Measurements from ENCODE around the gene CABLES2. TPM values are rescaled to one million over a fixed set of nuclear protein-coding genes. Genes with fewer than 3 reads are reported as not detected.
"Not testable (repeated sequence)": the region's sequence is repeated elsewhere in the genome, so short reads cannot be mapped to it uniquely, and the experiment has no call there.

CABLES2 gene
- total RNA-seq, 1 donor = 1.8 TPM

GRCh38 chr20:62426699-62427131 is 19.6 kb upstream of the CABLES2 start:
- TF ChIP-seq CTCF (IDR thresholded peaks at IDR 0.05; ENCODE audit: extremely low read depth, low read depth, low read length) = no peak
- H3K36me3 ChIP-seq (ENCODE audit: insufficient read depth, low read length) = no peaks in the 10 kb centered on the region
- no peaks in the 10 kb centered on the region for H3K9me3 ChIP-seq (ENCODE audit: low read depth, low read length)
- no peaks in the 10 kb centered on the region for H3K79me2 ChIP-seq (ENCODE audit: insufficient read depth, low read length)
- H3K4me1 ChIP-seq (ENCODE audit: insufficient read depth, low read length) = no peaks in the 10 kb centered on the region
- no peak overlapping the region for H2AFZ ChIP-seq (ENCODE audit: low read length)
- H3K4me3 ChIP-seq (ENCODE audit: insufficient read depth, low read length) = no peak overlapping the region
- H4K20me1 ChIP-seq (ENCODE audit: insufficient read depth, low read length) = no peaks in the 10 kb centered on the region
- peaks cover 4% of the 10 kb centered on the region for H3K27me3 ChIP-seq (ENCODE audit: insufficient read depth, low read length)
- no peak overlapping the region for H3K27ac ChIP-seq (ENCODE audit: low read depth, low read length)
- no peak for DNase-seq (ENCODE audit: insufficient read length, low spot score, missing footprints)
- no peak overlapping the region for H3K4me2 ChIP-seq (ENCODE audit: insufficient read depth, low read length)

DNA sequence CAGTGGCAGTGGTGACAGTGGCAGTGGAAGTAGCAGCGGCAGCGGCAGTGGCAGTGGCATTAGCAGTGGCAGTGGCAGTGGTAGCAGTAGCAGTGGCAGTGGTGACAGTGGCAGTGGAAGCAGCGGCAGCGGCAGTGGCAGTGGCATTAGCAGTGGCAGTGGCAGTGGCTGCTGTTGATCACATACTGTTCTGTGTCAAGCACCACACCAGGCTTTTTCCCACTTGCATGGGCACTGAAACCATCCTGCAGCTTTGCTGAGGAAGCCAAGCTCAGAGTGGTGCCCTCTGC is 18.9 kb upstream of the CABLES2 start:
- not testable (repeated sequence) for H3K36me3 ChIP-seq (ENCODE audit: insufficient read depth, low read length); H3K4me1 ChIP-seq (ENCODE audit: insufficient read depth, low read length); H3K79me2 ChIP-seq (ENCODE audit: insufficient read depth, low read length); H2AFZ ChIP-seq (ENCODE audit: low read length); H3K9me3 ChIP-seq (ENCODE audit: low read depth, low read length); DNase-seq (ENCODE audit: insufficient read length, low spot score, missing footprints); H3K27ac ChIP-seq (ENCODE audit: low read depth, low read length); H3K4me3 ChIP-seq (ENCODE audit: insufficient read depth, low read length); H3K27me3 ChIP-seq (ENCODE audit: insufficient read depth, low read length); H3K4me2 ChIP-seq (ENCODE audit: insufficient read depth, low read length); H4K20me1 ChIP-seq (ENCODE audit: insufficient read depth, low read length)

DNA sequence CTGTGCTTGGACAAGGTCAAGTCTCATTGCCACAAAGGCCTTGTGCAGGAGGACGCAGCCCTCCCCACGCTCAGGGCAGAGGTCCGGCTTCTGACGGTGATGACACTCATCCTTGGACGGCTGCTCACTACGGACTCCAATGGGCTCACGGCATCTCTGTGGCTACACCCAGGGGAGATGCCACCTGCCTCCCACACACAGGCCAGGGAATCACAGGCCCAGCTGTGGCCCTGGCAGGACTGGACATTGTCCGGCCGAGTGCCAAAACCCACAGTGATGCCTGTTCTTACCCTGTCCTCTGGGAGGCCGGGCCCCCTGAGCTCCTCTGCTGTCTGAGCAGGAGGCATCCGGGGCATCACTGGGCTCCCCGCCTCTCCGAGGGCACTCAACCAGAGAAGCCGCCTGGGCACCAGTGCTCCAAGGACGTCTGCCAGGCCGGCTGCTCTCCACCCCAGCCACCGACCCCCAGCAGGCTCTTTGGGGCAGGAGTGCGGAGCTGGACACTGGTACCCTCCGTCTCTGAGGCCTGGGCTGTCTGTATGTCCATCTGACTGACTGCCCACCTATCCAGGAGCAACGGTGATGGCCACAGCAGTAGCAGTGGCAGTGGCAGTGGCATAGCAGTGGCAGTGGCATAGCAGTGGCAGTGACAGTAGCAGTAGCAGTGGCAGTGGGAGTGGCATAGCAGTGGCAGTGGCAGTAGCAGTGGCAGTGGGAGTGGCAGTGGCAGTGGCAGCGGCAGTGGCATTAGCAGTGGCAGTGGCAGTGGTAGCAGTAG is 18.4 kb upstream of the CABLES2 start:
- no peak overlapping the region for H3K4me2 ChIP-seq (ENCODE audit: insufficient read depth, low read length)
- H3K27me3 ChIP-seq (ENCODE audit: insufficient read depth, low read length) = no peaks in the 10 kb centered on the region

DNA sequence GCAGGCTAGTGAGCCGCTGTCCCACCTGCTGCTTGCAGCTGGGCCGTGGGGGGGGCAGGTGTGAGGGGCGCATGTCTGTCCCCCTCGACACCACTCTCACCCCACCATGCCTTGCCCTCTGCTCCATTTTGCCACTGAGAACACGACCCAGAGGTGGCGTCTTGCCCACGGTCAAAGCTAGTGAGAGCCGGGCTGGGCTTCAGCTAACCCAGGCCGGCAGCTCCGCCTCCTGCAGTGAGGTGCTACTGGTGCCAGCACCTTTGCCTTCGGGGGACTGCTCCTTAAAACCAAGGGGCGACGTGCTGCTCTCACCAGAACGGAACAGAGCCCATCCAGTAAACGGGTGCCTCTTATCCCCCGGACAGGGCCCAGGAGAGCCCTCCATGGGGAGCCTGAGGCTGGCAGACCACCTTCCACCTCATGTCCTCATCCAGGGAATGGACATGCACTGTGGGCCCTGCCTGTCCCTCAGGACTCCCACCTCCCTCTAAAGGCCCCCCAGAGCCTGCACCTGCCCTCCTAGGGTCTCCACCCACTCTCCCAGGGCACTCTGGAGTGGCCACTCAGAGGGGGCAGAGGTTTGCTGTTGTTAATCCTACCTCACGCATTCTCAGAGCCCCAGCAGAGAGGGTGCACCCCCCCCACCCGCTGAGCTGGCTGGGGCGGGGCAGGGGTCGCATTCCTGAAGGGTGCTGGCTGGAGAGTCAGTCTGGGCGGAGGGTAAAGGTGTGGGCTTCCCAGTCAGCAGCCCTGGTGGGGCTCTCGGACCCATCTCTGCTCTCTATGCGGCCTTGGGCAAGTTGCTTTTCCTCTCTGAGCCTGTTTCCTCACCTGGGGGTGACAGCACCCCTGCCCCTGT is 17.4 kb upstream of the CABLES2 start:
- no peak overlapping the region for H3K4me3 ChIP-seq (ENCODE audit: insufficient read depth, low read length)
- DNase-seq (ENCODE audit: insufficient read length, low spot score, missing footprints) = no peak
- H3K27ac ChIP-seq (ENCODE audit: low read depth, low read length) = no peak overlapping the region
- no peaks in the 10 kb centered on the region for H3K27me3 ChIP-seq (ENCODE audit: insufficient read depth, low read length)
- no peaks in the 10 kb centered on the region for H3K4me1 ChIP-seq (ENCODE audit: insufficient read depth, low read length)
- H4K20me1 ChIP-seq (ENCODE audit: insufficient read depth, low read length) = no peaks in the 10 kb centered on the region
- H2AFZ ChIP-seq (ENCODE audit: low read length) = no peak overlapping the region
- H3K4me2 ChIP-seq (ENCODE audit: insufficient read depth, low read length) = no peak overlapping the region
- TF ChIP-seq CTCF (IDR thresholded peaks at IDR 0.05; ENCODE audit: extremely low read depth, low read depth, low read length) = no peak
- H3K79me2 ChIP-seq (ENCODE audit: insufficient read depth, low read length) = no peaks in the 10 kb centered on the region
- no peaks in the 10 kb centered on the region for H3K36me3 ChIP-seq (ENCODE audit: insufficient read depth, low read length)
- H3K9me3 ChIP-seq (ENCODE audit: low read depth, low read length) = no peaks in the 10 kb centered on the region

More for the DNA sequence above, 18.4 kb upstream of the CABLES2 start:
- Histone ChIP-seq H3K36me3 (ENCODE audit: insufficient read depth, low read length) (no peaks in the 10 kb centered on the region), H3K79me2 (ENCODE audit: insufficient read depth, low read length) (no peaks in the 10 kb centered on the region), H3K9me3 (ENCODE audit: low read depth, low read length) (no peaks in the 10 kb centered on the region), H2AFZ (ENCODE audit: low read length) (no peak overlapping the region), H4K20me1 (ENCODE audit: insufficient read depth, low read length) (no peaks in the 10 kb centered on the region), H3K4me1 (ENCODE audit: insufficient read depth, low read length) (no peaks in the 10 kb centered on the region), H3K4me3 (ENCODE audit: insufficient read depth, low read length) (no peak overlapping the region), H3K27ac (ENCODE audit: low read depth, low read length) (no peak overlapping the region)
- TF ChIP-seq CTCF (IDR thresholded peaks at IDR 0.05; ENCODE audit: extremely low read depth, low read depth, low read length) = no peak
- no peak for DNase-seq (ENCODE audit: insufficient read length, low spot score, missing footprints)

Data from osteoblast (primary cell).